Trophoblast cell (in vitro differentiated cells and primary cell): ENCODE data around the gene TACR1.

Source experiments
- DNase-seq, 2 donors: peaks; one replicate each; pipeline ENCODE4 v3.0.0-alpha.2; 2016
- H2AFZ ChIP-seq: 2 replicates; pipeline ENCODE4 v1.6.1; 2013; ENCODE audit warnings: low read length, moderate library complexity, mild to moderate bottlenecking; ENCODE audit not compliant: insufficient read depth, poor library complexity
- H2AK5ac ChIP-seq: 2 replicates; pipeline ENCODE4 v1.6.1; 2013; ENCODE audit warnings: mild to moderate bottlenecking, low read length
- H2BK120ac ChIP-seq: 2 replicates; pipeline ENCODE4 v1.6.1; 2013; ENCODE audit warnings: low read length, mild to moderate bottlenecking, moderate library complexity; ENCODE audit not compliant: insufficient read depth, poor library complexity
- H2BK12ac ChIP-seq: 2 replicates; pipeline ENCODE4 v1.6.1; 2013; ENCODE audit warnings: mild to moderate bottlenecking, low read length, moderate library complexity
- H2BK5ac ChIP-seq: 2 replicates; pipeline ENCODE4 v1.6.1; 2013; ENCODE audit warnings: low read length, low read depth, moderate library complexity, mild to moderate bottlenecking; ENCODE audit not compliant: poor library complexity
- H3K14ac ChIP-seq: 2 replicates; pipeline ENCODE4 v1.6.1; 2013; ENCODE audit warnings: mild to moderate bottlenecking, low read length
- H3K18ac ChIP-seq: 2 replicates; pipeline ENCODE4 v1.6.1; 2013; ENCODE audit warnings: mild to moderate bottlenecking, low read length
- H3K23ac ChIP-seq: 2 replicates; pipeline ENCODE4 v1.6.1; 2013; ENCODE audit warnings: low read length
- H3K27ac ChIP-seq: 2 replicates; pipeline ENCODE4 v1.5.1; 2013; ENCODE audit warnings: low read depth, mild to moderate bottlenecking, inconsistent platforms, low read length, moderate library complexity
- H3K27me3 ChIP-seq: 2 replicates; pipeline ENCODE4 v1.6.1; 2013; ENCODE audit warnings: inconsistent platforms, mild to moderate bottlenecking, low read length, moderate library complexity; ENCODE audit not compliant: insufficient read depth
- H3K36me3 ChIP-seq, 2 experiments: 1 replicate in 1 of 2; 2 replicates in 1 of 2; pipeline ENCODE4 v1.6.1; 2013; ENCODE audit warnings: low read length in 2 of 2, mild to moderate bottlenecking in 2 of 2, moderate library complexity in 1 of 2; ENCODE audit not compliant: insufficient read depth in 2 of 2, control insufficient read depth in 1 of 2
- H3K4ac ChIP-seq: 2 replicates; pipeline ENCODE4 v1.6.1; 2013; ENCODE audit warnings: low read depth, mild to moderate bottlenecking, low read length, moderate library complexity
- H3K4me1 ChIP-seq, 2 experiments: 1 replicate in 1 of 2; 2 replicates in 1 of 2; pipeline ENCODE4 v1.6.1; 2013; ENCODE audit warnings: low read length in 2 of 2, mild to moderate bottlenecking in 2 of 2, moderate library complexity in 1 of 2; ENCODE audit not compliant: insufficient read depth in 2 of 2, control insufficient read depth in 1 of 2
- H3K4me2 ChIP-seq: 2 replicates; pipeline ENCODE4 v1.6.1; 2013; ENCODE audit warnings: inconsistent platforms, mild to moderate bottlenecking, low read length, moderate library complexity
- H3K4me3 ChIP-seq: 2 replicates; pipeline ENCODE4 v1.5.1; 2013; ENCODE audit warnings: mild to moderate bottlenecking, low read depth, low read length, inconsistent platforms
- H3K79me1 ChIP-seq: one replicate; pipeline ENCODE4 v1.6.1; 2013; ENCODE audit warnings: low read length
- H3K79me2 ChIP-seq: 2 replicates; pipeline ENCODE4 v1.6.1; 2013; ENCODE audit warnings: low read length, mild to moderate bottlenecking; ENCODE audit not compliant: control insufficient read depth, insufficient read depth, poor library complexity
- H3K9ac ChIP-seq: 2 replicates; pipeline ENCODE4 v1.6.1; 2013; ENCODE audit warnings: mild to moderate bottlenecking, low read length
- H3K9me3 ChIP-seq: 2 replicates; pipeline ENCODE4 v1.6.1; 2013; ENCODE audit warnings: low read depth, mild to moderate bottlenecking, control low read depth, inconsistent platforms, low read length; ENCODE audit not compliant: insufficient read depth
- H4K12ac ChIP-seq: 2 replicates; pipeline ENCODE4 v1.6.1; 2013; ENCODE audit warnings: low read depth, mild to moderate bottlenecking, low read length, moderate library complexity
- H4K8ac ChIP-seq: 2 replicates; pipeline ENCODE4 v1.6.1; 2013; ENCODE audit warnings: low read depth, mild to moderate bottlenecking, low read length, moderate library complexity
- H4K91ac ChIP-seq: one replicate; pipeline ENCODE4 v1.6.1; 2013; ENCODE audit warnings: low read depth, mild to moderate bottlenecking, low read length, moderate library complexity
- WGBS: extraction: QIAGEN DNeasy Blood & Tissue Kit; methylation state at CpG from one replicate; pipeline ENCODE4 v1.1.7; 2013; ENCODE audit warnings: missing lambda C conversion rate; ENCODE audit not compliant: insufficient read length, insufficient coverage; ENCODE audit errors: extremely low coverage; 5-methylcytosine and 5-hydroxymethylcytosine counted together

TACR1 gene

GRCh38 chr2:75195076-75195691 lies 4.1 kb downstream of the TACR1 start:
- no peak overlapping the region for H3K4me3 ChIP-seq
- H3K9me3 ChIP-seq = no peaks in the 10 kb centered on the region
- no peak overlapping the region for H2BK120ac ChIP-seq
- H4K12ac ChIP-seq = no peak overlapping the region
- H3K4ac ChIP-seq = no peak overlapping the region
- H3K14ac ChIP-seq = no peak overlapping the region
- no peak overlapping the region for H3K23ac ChIP-seq
- peaks cover 16% of the 10 kb centered on the region for H3K27me3 ChIP-seq
- H3K79me2 ChIP-seq = no peaks in the 10 kb centered on the region
- H2AK5ac ChIP-seq = no peak overlapping the region
- no peaks in the 10 kb centered on the region for H3K36me3 ChIP-seq
- DNase-seq = no peak
- H3K27ac ChIP-seq = no peak overlapping the region
- H3K18ac ChIP-seq = no peak overlapping the region
- H2AFZ ChIP-seq = no peak overlapping the region
- H4K91ac ChIP-seq = no peak overlapping the region
- H4K8ac ChIP-seq = no peak overlapping the region
- no peak overlapping the region for H3K9ac ChIP-seq
- peaks cover 2 to 10% of the 10 kb centered on the region in 2 experiments for H3K4me1 ChIP-seq
- H2BK5ac ChIP-seq = no peak overlapping the region
- H3K79me1 ChIP-seq = no peaks in the 10 kb centered on the region
- no peak overlapping the region for H3K4me2 ChIP-seq
- no peak overlapping the region for H2BK12ac ChIP-seq
- WGBS = no CpG with 5 or more reads among the region's 1 CpG

- Histone ChIP-seq H3K9ac (no peak overlapping the region), H2BK12ac (no peak overlapping the region), H2AK5ac (no peak overlapping the region), H2AFZ (no peak overlapping the region), H3K4ac (no peak overlapping the region), H3K79me1 (no peaks in the 10 kb centered on the region), H3K27me3 (peaks cover 10% of the 10 kb centered on the region), H3K36me3 (no peaks in the 10 kb centered on the region), H3K4me2 (no peak overlapping the region), H3K18ac (no peak overlapping the region), H3K27ac (no peak overlapping the region), H3K14ac (no peak overlapping the region), H4K12ac (no peak overlapping the region), H4K8ac (no peak overlapping the region), H3K23ac (no peak overlapping the region), H4K91ac (no peak overlapping the region), H2BK5ac (no peak overlapping the region), H3K4me3 (no peak overlapping the region), H3K79me2 (no peaks in the 10 kb centered on the region), H2BK120ac (no peak overlapping the region), H3K4me1 (peaks cover 0 to 2% of the 10 kb centered on the region in 2 experiments), H3K9me3 (no peaks in the 10 kb centered on the region)
- no CpG with 5 or more reads among the region's 4 CpGs for WGBS
- DNase-seq = no peak
Observed at GRCh38 chr2:75194184-75194868, 5.0 kb downstream of the TACR1 start.

GRCh38 chr2:75192496-75192895 lies 6.8 kb downstream of the TACR1 start:
- Histone ChIP-seq H3K27me3 (no peaks in the 10 kb centered on the region), H3K27ac (no peak overlapping the region), H2BK120ac (no peak overlapping the region), H4K8ac (no peak overlapping the region), H3K36me3 (no peaks in the 10 kb centered on the region), H3K79me1 (no peaks in the 10 kb centered on the region), H2BK5ac (no peak overlapping the region), H3K4me3 (no peak overlapping the region), H2AFZ (no peak overlapping the region), H2AK5ac (no peak overlapping the region), H4K91ac (no peak overlapping the region), H3K4ac (no peak overlapping the region), H3K23ac (no peak overlapping the region), H2BK12ac (no peak overlapping the region), H3K4me1 (no peaks in the 10 kb centered on the region), H3K79me2 (no peaks in the 10 kb centered on the region), H3K18ac (no peak overlapping the region), H4K12ac (no peak overlapping the region), H3K4me2 (no peak overlapping the region), H3K9me3 (no peaks in the 10 kb centered on the region), H3K14ac (no peak overlapping the region), H3K9ac (no peak overlapping the region)
- WGBS = no CpG with 5 or more reads among the region's 1 CpG
- DNase-seq = no peak

GRCh38 chr2:75190271-75190990 lies 8.9 kb downstream of the TACR1 start:
- Histone ChIP-seq H3K14ac (no peak overlapping the region), H3K4me2 (no peak overlapping the region), H3K27ac (no peak overlapping the region), H4K91ac (no peak overlapping the region), H2BK12ac (no peak overlapping the region), H4K12ac (no peak overlapping the region), H2AFZ (no peak overlapping the region), H3K23ac (no peak overlapping the region), H3K36me3 (no peaks in the 10 kb centered on the region), H2AK5ac (no peak overlapping the region), H3K4me3 (no peak overlapping the region), H3K9ac (no peak overlapping the region), H3K4ac (no peak overlapping the region), H2BK5ac (no peak overlapping the region), H3K79me2 (no peaks in the 10 kb centered on the region), H4K8ac (no peak overlapping the region), H3K79me1 (no peaks in the 10 kb centered on the region), H2BK120ac (no peak overlapping the region), H3K18ac (no peak overlapping the region), H3K4me1 (no peaks in the 10 kb centered on the region), H3K9me3 (no peaks in the 10 kb centered on the region), H3K27me3 (no peaks in the 10 kb centered on the region)
- peak; percentile 71 to 93 for DNase-seq
- no CpG with 5 or more reads among the region's 3 CpGs for WGBS
